Activated T-cell treated with anti-CD3 and anti-CD28 coated beads, Interleukin-2, amount 50 U/mL, for 4 hours (primary cell): ENCODE measurements around the gene ADNP. TPM values are rescaled to one million over a fixed set of nuclear protein-coding genes. Genes with fewer than 3 reads are reported as not detected.

Experiments
- ATAC-seq, 2 donors: fragments of 200-7000 bp; cut with Tn5 transposase; one replicate each; pipeline ENCODE4 v1.10.0; 2021
- DNase-seq: peaks from one replicate; pipeline ENCODE4 v3.0.0-alpha.2; 2020
- H3K27me3 Mint-ChIP-seq: one replicate; pipeline ENCODE4 v1.8.0; 2021; ENCODE audit warnings: low read depth, mixed read lengths
- H3K36me3 Mint-ChIP-seq: one replicate; pipeline ENCODE4 v1.8.0; 2022; ENCODE audit warnings: mixed read lengths; ENCODE audit not compliant: insufficient read depth
- H3K4me1 Mint-ChIP-seq: one replicate; pipeline ENCODE4 v1.8.0; 2021; ENCODE audit warnings: low read depth, mixed read lengths
- H3K4me3 Mint-ChIP-seq: one replicate; pipeline ENCODE4 v1.8.0; 2021; ENCODE audit warnings: mild to moderate bottlenecking, moderate library complexity, mixed read lengths
- H3K9me3 Mint-ChIP-seq: one replicate; pipeline ENCODE4 v1.8.0; 2021; ENCODE audit warnings: mixed read lengths
- total RNA-seq, 3 donors: library from RNA; stranded (reverse); gene quantifications; one replicate each; pipeline ENCODE4 v1.2.1, GENCODE V29; 2021

ADNP gene
- total RNA-seq, 3 donors from 2014 or later: 55.0 to 59.6 (median 55.2) TPM

DNA sequence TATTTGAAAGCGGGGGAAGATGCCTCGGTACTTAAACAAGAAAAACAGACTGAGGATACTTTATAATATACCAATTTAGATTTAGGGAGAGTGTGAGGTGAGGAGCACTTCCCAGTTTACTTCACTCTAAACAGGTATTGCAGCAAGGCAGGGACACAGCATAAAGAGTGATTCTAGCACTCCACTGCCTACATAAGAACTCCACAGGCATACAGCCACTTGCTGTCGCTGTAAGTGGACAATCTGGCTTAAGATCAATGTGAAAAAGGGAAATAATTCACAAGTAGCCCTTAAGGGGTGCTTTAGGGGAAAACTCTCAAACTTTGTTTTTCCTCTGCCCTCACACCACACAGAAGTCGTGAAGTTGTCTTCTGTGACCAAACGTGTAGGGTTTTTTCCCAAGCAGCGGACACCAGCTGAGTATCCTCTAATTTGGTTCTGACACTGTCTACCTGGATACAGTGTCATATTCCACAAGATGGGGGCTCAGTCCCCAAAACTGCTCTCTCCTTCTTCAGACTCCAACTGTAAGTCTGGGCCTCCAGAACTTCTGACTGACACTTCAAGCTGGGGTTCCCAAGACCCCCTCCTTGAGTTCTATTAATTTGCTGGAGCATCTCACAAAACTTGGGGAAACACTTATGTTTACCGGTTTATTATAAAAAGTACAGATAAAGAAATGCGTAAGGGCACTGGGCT, 9.3 kb downstream of the ADNP start:
- no peaks in the 10 kb centered on the region for H3K9me3 Mint-ChIP-seq
- DNase-seq (no peak), ATAC-seq (no peak)
- peaks cover 19% of the 10 kb centered on the region for H3K36me3 Mint-ChIP-seq
- H3K4me1 Mint-ChIP-seq: peaks cover 84% of the 10 kb centered on the region
- H3K4me3 Mint-ChIP-seq: no peak overlapping the region
- no peaks in the 10 kb centered on the region for H3K27me3 Mint-ChIP-seq

DNA sequence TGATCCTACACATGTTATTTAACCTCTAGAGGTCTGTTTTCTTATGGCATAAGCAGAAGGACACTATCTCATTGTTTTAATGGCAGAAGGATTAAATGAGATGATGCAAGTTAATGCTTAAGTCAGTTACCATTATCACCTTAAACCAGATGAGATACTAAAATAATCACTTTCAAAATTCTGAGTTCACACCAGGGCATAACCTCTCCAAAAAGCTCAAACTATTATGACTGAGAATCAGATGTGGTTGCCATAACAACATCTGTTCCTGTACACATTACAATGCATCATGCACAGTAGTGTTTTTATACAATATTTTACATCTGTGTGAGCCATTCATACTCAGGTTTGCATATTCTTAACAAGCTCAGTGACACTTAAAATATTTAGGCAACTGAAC, 10.2 kb downstream of the ADNP start:
- Mint-ChIP-seq H3K9me3 (no peaks in the 10 kb centered on the region), H3K36me3 (peaks cover 25% of the 10 kb centered on the region), H3K27me3 (no peaks in the 10 kb centered on the region), H3K4me3 (no peak overlapping the region), H3K4me1 (peaks cover 87% of the 10 kb centered on the region)
- peak; percentile 64 to 68 for ATAC-seq
- no peak for DNase-seq

GRCh38 chr20:50919567-50919966, 11.7 kb downstream of the ADNP start:
- Mint-ChIP-seq H3K36me3 (peaks cover 18% of the 10 kb centered on the region), H3K4me1 (peaks cover 84% of the 10 kb centered on the region), H3K9me3 (no peaks in the 10 kb centered on the region), H3K27me3 (no peaks in the 10 kb centered on the region), H3K4me3 (no peak overlapping the region)
- DNase-seq: no peak
- ATAC-seq: no peak

DNA sequence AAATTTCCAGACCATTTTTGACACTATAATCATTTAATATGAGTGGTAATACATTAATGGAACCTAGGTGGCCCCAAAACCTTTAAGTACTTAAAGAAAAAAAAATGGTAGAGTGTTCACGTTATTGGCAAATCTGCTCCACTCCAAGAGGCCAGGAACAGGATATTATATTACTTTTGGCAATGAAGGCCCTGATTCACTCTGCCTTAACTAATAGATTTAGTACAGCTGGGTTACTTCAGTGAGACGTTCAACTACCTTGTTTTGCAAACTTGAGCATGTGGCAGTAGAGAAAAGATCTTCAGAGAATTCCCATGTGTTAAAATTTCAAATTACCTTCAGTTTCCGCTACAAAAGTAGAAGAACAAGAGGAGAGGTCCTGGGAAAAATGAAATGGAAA, 12.8 kb downstream of the ADNP start:
- peaks cover 88% of the 10 kb centered on the region for H3K4me1 Mint-ChIP-seq
- ATAC-seq: no peak
- no peaks in the 10 kb centered on the region for H3K27me3 Mint-ChIP-seq
- no peak overlapping the region for H3K4me3 Mint-ChIP-seq
- peaks cover 19% of the 10 kb centered on the region for H3K36me3 Mint-ChIP-seq
- DNase-seq: no peak
- H3K9me3 Mint-ChIP-seq: no peaks in the 10 kb centered on the region

GRCh38 chr20:50916934-50917333, 14.3 kb downstream of the ADNP start:
- Mint-ChIP-seq H3K9me3 (no peaks in the 10 kb centered on the region), H3K4me1 (peaks cover 87% of the 10 kb centered on the region), H3K27me3 (no peaks in the 10 kb centered on the region), H3K36me3 (peaks cover 19% of the 10 kb centered on the region), H3K4me3 (peak overlapping the region; percentile 24)
- DNase-seq: no peak
- ATAC-seq: no peak

- peaks cover 87% of the 10 kb centered on the region for H3K4me1 Mint-ChIP-seq
- H3K36me3 Mint-ChIP-seq: peaks cover 22% of the 10 kb centered on the region
- ATAC-seq (no peak), DNase-seq (no peak)
- H3K9me3 Mint-ChIP-seq: no peaks in the 10 kb centered on the region
- no peak overlapping the region for H3K4me3 Mint-ChIP-seq
- no peaks in the 10 kb centered on the region for H3K27me3 Mint-ChIP-seq
These were observed 15.0 kb downstream of the ADNP start for GRCh38 chr20:50916257-50916656.

DNA sequence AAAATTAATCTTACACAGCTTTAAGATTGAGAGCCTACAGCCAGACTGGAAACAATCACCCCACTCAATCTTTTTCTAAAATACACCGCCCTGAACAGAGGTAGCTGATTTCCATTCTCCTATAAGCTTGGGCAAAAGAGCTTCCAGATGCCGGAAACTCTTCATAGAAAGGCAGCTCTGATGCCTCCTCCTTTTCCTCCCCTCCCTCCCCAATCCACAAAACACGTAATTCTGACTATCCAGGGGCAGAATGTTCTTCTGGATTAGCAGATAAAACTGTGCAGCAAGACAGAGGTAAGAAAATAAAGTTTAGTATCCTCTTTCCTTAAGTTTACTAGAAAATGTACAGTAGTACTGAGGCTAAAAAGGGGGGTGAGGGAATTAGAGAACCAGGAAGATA, 15.8 kb downstream of the ADNP start:
- no peaks in the 10 kb centered on the region for H3K9me3 Mint-ChIP-seq
- peaks cover 85% of the 10 kb centered on the region for H3K4me1 Mint-ChIP-seq
- no peak overlapping the region for H3K4me3 Mint-ChIP-seq
- H3K27me3 Mint-ChIP-seq: no peaks in the 10 kb centered on the region
- no peak for DNase-seq
- no peak for ATAC-seq
- H3K36me3 Mint-ChIP-seq: peaks cover 26% of the 10 kb centered on the region

GRCh38 chr20:50913690-50914375, 17.4 kb downstream of the ADNP start:
- no peak for DNase-seq
- Mint-ChIP-seq H3K9me3 (no peaks in the 10 kb centered on the region), H3K4me1 (peaks cover 82% of the 10 kb centered on the region), H3K36me3 (peaks cover 25% of the 10 kb centered on the region), H3K4me3 (no peak overlapping the region), H3K27me3 (no peaks in the 10 kb centered on the region)
- peak; percentile 90 to 92 for ATAC-seq

- Mint-ChIP-seq H3K4me1 (peaks cover 68% of the 10 kb centered on the region), H3K27me3 (no peaks in the 10 kb centered on the region), H3K4me3 (no peak overlapping the region), H3K36me3 (peaks cover 16% of the 10 kb centered on the region), H3K9me3 (no peaks in the 10 kb centered on the region)
- peak; percentile 57 to 65 for ATAC-seq
- DNase-seq: no peak
These were observed 19.5 kb downstream of the ADNP start for GRCh38 chr20:50911716-50912115.

GRCh38 chr20:50911030-50911429, 20.2 kb downstream of the ADNP start:
- ATAC-seq (no peak), DNase-seq (no peak)
- Mint-ChIP-seq H3K9me3 (no peaks in the 10 kb centered on the region), H3K4me3 (no peak overlapping the region), H3K27me3 (no peaks in the 10 kb centered on the region), H3K4me1 (peaks cover 65% of the 10 kb centered on the region), H3K36me3 (peaks cover 13% of the 10 kb centered on the region)

GRCh38 chr20:50909413-50909812, 21.8 kb downstream of the ADNP start:
- peaks cover 13% of the 10 kb centered on the region for H3K36me3 Mint-ChIP-seq
- H3K4me1 Mint-ChIP-seq: peaks cover 60% of the 10 kb centered on the region
- DNase-seq (no peak), ATAC-seq (no peak)
- H3K27me3 Mint-ChIP-seq: no peaks in the 10 kb centered on the region
- no peaks in the 10 kb centered on the region for H3K9me3 Mint-ChIP-seq
- no peak overlapping the region for H3K4me3 Mint-ChIP-seq

GRCh38 chr20:50904067-50904570, 27.1 kb downstream of the ADNP start:
- ATAC-seq (no peak), DNase-seq (no peak)
- H3K4me1 Mint-ChIP-seq: peaks cover 37% of the 10 kb centered on the region
- H3K9me3 Mint-ChIP-seq: no peaks in the 10 kb centered on the region
- peaks cover 15% of the 10 kb centered on the region for H3K36me3 Mint-ChIP-seq
- H3K4me3 Mint-ChIP-seq: no peak overlapping the region
- H3K27me3 Mint-ChIP-seq: no peaks in the 10 kb centered on the region

DNA sequence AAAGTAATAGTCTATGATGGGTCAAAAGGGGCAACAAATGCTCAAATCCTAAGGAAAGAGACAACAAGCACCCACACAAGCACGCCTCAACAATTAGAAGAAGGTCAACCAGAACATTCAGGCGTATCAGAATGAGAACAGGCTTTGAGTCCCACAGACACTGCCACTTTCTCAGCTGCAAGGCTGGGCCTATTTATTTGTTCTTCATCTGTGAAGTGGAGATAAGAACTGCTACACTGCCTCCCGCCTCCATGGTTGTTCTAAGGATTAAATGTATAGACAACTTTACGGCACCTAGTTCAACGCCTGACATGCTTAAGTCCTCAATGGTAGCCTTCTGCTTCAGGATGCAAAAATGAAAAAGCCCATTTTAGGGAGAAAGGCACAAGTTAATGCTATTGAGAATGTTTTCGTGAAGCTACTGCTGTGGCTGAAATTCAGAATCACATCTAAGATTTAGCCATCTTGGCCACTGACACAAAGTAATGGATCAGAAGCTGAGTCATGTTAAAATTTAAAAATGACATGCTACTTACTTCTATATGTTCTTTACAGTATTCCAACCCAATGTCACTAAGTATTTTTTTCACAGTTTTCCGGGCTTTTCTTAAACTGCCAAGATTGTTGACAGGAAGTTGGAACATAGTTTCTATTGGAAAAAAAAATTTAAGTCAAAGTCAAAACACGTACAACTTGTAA, 27.7 kb downstream of the ADNP start:
- Mint-ChIP-seq H3K36me3 (peaks cover 15% of the 10 kb centered on the region), H3K4me3 (no peak overlapping the region), H3K27me3 (no peaks in the 10 kb centered on the region), H3K4me1 (peaks cover 37% of the 10 kb centered on the region), H3K9me3 (no peaks in the 10 kb centered on the region)
- DNase-seq: no peak
- no peak for ATAC-seq

DNA sequence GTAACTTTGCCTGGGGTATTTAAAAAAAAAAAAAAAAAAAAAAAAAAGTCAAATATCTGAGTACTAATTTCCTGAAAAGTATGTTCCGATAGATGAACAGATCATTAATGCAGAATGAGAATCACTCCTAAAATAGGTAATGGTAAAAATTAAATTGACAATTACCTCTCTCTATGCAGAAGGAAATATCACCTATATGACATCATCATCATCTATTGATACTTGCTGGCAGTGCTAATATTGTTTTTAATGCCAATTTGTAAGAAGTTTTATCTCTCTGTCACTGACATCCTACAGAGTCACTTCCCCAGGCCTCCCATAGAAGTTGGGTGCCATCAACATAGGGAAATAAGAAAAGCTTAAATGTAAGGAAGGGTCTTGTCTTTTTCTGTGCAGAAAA, 29.9 kb downstream of the ADNP start:
- H3K4me1 Mint-ChIP-seq: peaks cover 29% of the 10 kb centered on the region
- H3K9me3 Mint-ChIP-seq: no peaks in the 10 kb centered on the region
- ATAC-seq (no peak), DNase-seq (no peak)
- no peaks in the 10 kb centered on the region for H3K27me3 Mint-ChIP-seq
- H3K36me3 Mint-ChIP-seq: peaks cover 25% of the 10 kb centered on the region
- H3K4me3 Mint-ChIP-seq: no peak overlapping the region
